GM12878 (cell line): Measurements from ENCODE around the gene ZNF512.

Experiments used
- BRCA1 ChIP-seq: IDR thresholded peaks from 2 replicates; pipeline ENCODE4 v1.6.1; 2011; ENCODE audit warnings: low read depth, low read length, improper control_type of control experiment
- EGR1 ChIP-seq, 2 experiments: IDR thresholded peaks; 1 replicate in 1 of 2; 2 replicates in 1 of 2; pipeline ENCODE4 v1.6.1; 2011 to 2012; ENCODE audit warnings: low read depth in 2 of 2, low read length in 2 of 2, borderline replicate concordance in 1 of 2, mild to moderate bottlenecking in 1 of 2, moderate library complexity in 1 of 2
- EP300 ChIP-seq, 2 experiments: fragments of 150-350 bp in 1 of 2; IDR thresholded peaks; 2 replicates each; pipeline ENCODE4 v1.6.1; 2011 to 2012; ENCODE audit warnings: low read depth in 2 of 2, low read length in 2 of 2, borderline replicate concordance in 1 of 2, improper control_type of control experiment in 1 of 2, inconsistent platforms in 1 of 2; ENCODE audit not compliant: control insufficient read depth in 1 of 2
- EZH2 ChIP-seq: IDR thresholded peaks from 2 replicates; pipeline ENCODE4 v1.6.1; 2012; ENCODE audit warnings: low read depth, mild to moderate bottlenecking, control low read depth, inconsistent platforms, low read length, borderline replicate concordance; ENCODE audit not compliant: control insufficient read depth
- PAX8 ChIP-seq: fragments of 450-650 bp; IDR thresholded peaks from 2 replicates; pipeline ENCODE4 v1.6.1; 2017; ENCODE audit warnings: mild to moderate bottlenecking, moderate library complexity
- POLR2A ChIP-seq: IDR thresholded peaks from 2 replicates; pipeline ENCODE4 v1.6.1; 2011; ENCODE audit warnings: low read depth, mild to moderate bottlenecking, low read length
- SIN3A ChIP-seq: IDR thresholded peaks from 2 replicates; pipeline ENCODE4 v1.6.1; 2012; ENCODE audit warnings: low read depth, low read length, improper control_type of control experiment
- SP1 ChIP-seq: IDR thresholded peaks from one replicate; pipeline ENCODE4 v1.6.1; 2011; ENCODE audit warnings: low read depth, low read length
- TF ChIP-seq, protein P1 (sequence below), 3 experiments: IDR thresholded peaks in 2 of 3; conservative IDR thresholded peaks in 1 of 3; 2 replicates each; pipeline ENCODE4 v1.5.1; 2011; ENCODE audit warnings: low read depth in 3 of 3, low read length in 3 of 3, mild to moderate bottlenecking in 3 of 3, control low read depth in 2 of 3, moderate library complexity in 2 of 3, inconsistent platforms in 1 of 3, mixed read lengths in 1 of 3; ENCODE audit not compliant: control insufficient read depth in 2 of 3, insufficient read depth in 1 of 3; ENCODE audit errors: extremely low read depth in 1 of 3
- TF ChIP-seq, protein P2 (sequence below): fragments of 450-650 bp; formaldehyde crosslinking; IDR thresholded peaks from 2 replicates; pipeline ENCODE4 v1.4.0; 2020; ENCODE audit warnings: mild to moderate bottlenecking, moderate library complexity
- TF ChIP-seq, protein P3 (sequence below): IDR thresholded peaks from 2 replicates; pipeline ENCODE4 v1.6.1; 2011; ENCODE audit warnings: low read depth, low read length, improper control_type of control experiment, borderline replicate concordance

DNA sequence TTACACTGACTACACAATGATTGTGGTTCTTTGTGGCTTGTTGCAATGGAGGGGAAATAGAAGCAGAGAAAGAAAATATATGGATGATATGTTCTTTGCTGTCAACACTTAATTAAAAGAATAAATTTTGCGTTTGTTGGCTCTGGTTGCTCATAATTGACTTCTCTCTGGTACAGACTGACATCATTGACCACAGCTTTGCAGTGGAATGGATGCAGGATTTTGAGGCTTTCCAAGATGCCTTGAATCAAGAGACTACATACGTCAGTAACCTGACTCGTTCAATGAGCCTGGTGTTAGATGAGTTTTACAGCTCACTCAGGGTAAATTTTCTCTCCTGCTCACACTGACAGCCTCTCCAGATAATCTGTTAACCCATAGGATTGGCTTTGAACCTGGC is 55.9 kb downstream of the ZNF512 start:
- TF ChIP-seq BRCA1 (no peak), SP1 (no peak), EGR1 (IDR thresholded peaks at IDR 0.05; ENCODE audit: borderline replicate concordance in 1 of 2, low read depth in 2 of 2, low read length in 2 of 2) (no peak), EZH2 (no peak), EP300 (IDR thresholded peaks at IDR 0.05; ENCODE audit: borderline replicate concordance in 1 of 2, control insufficient read depth in 1 of 2, low read depth in 2 of 2, low read length in 2 of 2) (no peak), PAX8 (no peak), POLR2A (no peak), SIN3A (no peak)
- TF ChIP-seq, protein P1, sequence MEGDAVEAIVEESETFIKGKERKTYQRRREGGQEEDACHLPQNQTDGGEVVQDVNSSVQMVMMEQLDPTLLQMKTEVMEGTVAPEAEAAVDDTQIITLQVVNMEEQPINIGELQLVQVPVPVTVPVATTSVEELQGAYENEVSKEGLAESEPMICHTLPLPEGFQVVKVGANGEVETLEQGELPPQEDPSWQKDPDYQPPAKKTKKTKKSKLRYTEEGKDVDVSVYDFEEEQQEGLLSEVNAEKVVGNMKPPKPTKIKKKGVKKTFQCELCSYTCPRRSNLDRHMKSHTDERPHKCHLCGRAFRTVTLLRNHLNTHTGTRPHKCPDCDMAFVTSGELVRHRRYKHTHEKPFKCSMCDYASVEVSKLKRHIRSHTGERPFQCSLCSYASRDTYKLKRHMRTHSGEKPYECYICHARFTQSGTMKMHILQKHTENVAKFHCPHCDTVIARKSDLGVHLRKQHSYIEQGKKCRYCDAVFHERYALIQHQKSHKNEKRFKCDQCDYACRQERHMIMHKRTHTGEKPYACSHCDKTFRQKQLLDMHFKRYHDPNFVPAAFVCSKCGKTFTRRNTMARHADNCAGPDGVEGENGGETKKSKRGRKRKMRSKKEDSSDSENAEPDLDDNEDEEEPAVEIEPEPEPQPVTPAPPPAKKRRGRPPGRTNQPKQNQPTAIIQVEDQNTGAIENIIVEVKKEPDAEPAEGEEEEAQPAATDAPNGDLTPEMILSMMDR (IDR thresholded peaks at IDR 0.05 in 2 of 3, conservative IDR thresholded peaks at IDR 0.05 in 1 of 3; ENCODE audit: control insufficient read depth in 2 of 3, extremely low read depth in 1 of 3, insufficient read depth in 1 of 3, low read depth in 3 of 3, low read length in 3 of 3) = no peak
- TF ChIP-seq, protein P2, sequence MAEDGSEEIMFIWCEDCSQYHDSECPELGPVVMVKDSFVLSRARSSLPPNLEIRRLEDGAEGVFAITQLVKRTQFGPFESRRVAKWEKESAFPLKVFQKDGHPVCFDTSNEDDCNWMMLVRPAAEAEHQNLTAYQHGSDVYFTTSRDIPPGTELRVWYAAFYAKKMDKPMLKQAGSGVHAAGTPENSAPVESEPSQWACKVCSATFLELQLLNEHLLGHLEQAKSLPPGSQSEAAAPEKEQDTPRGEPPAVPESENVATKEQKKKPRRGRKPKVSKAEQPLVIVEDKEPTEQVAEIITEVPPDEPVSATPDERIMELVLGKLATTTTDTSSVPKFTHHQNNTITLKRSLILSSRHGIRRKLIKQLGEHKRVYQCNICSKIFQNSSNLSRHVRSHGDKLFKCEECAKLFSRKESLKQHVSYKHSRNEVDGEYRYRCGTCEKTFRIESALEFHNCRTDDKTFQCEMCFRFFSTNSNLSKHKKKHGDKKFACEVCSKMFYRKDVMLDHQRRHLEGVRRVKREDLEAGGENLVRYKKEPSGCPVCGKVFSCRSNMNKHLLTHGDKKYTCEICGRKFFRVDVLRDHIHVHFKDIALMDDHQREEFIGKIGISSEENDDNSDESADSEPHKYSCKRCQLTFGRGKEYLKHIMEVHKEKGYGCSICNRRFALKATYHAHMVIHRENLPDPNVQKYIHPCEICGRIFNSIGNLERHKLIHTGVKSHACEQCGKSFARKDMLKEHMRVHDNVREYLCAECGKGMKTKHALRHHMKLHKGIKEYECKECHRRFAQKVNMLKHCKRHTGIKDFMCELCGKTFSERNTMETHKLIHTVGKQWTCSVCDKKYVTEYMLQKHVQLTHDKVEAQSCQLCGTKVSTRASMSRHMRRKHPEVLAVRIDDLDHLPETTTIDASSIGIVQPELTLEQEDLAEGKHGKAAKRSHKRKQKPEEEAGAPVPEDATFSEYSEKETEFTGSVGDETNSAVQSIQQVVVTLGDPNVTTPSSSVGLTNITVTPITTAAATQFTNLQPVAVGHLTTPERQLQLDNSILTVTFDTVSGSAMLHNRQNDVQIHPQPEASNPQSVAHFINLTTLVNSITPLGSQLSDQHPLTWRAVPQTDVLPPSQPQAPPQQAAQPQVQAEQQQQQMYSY = no peak
- TF ChIP-seq, protein P3, sequence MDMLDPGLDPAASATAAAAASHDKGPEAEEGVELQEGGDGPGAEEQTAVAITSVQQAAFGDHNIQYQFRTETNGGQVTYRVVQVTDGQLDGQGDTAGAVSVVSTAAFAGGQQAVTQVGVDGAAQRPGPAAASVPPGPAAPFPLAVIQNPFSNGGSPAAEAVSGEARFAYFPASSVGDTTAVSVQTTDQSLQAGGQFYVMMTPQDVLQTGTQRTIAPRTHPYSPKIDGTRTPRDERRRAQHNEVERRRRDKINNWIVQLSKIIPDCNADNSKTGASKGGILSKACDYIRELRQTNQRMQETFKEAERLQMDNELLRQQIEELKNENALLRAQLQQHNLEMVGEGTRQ = no peak
